GM18861 (cell line): ENCODE data around the gene LRRK1.
A peak's percentile ranks its signal among the peaks of the same experiment; 100 is the strongest.

ENCODE experiments used
- ATAC-seq: cut with Tn5 transposase; IDR thresholded peaks from one replicate; pipeline ENCODE4 v1.9.1; 2021; ENCODE audit not compliant: unreplicated experiment

LRRK1 gene

DNA sequence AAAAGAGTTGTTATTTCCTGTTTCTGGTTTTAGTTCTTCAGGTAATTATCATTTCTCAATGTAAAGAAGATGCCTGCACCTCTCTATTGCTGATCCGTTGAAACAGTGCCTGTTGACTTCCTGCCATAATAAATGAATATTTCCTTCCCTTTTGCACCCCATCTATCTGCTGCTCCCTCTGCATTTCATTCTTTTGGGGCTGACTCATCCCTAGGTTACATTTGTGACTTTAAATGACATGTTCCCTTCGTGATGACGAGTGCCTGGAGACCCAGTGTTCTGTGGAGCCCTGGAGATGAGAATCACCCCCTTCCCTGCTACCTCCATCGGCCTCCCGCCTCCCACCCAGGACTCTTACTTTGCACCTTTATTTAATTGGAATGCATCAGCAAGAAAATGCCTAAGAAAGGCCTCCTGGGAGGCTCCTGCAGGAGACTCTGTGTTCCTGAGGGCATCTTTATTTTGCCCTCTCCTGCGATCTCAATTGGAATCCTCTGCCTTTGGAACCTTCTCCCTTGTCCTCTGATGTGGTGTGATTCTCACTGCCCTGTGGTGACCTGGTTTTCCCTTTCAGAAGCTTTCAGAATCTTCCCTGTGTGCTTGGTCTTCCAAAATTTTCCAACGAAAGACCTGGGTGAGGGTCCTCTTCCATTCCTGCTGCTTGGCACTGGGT lies 13.7 kb downstream of the LRRK1 start:
- ATAC-seq = no peak

DNA sequence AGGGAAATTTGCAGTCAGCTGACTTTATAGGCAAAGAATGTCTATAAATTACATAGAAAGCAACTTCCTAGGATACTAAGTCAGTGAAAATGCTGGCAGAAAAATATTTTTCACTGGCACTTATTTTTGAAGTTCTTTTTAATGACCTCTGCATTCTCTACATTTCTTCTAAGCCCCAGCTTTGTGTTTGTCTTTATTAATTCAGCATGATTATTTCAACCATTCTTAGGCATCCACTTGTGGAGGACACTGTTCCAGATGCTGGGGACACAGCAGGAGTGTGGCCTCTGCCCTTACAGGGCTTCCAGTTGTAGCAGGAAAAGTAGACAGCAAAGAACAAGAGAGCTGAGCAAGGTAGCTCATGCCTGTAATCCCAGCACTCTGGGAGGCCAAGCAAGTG lies 15.0 kb downstream of the LRRK1 start:
- ATAC-seq = no peak

DNA sequence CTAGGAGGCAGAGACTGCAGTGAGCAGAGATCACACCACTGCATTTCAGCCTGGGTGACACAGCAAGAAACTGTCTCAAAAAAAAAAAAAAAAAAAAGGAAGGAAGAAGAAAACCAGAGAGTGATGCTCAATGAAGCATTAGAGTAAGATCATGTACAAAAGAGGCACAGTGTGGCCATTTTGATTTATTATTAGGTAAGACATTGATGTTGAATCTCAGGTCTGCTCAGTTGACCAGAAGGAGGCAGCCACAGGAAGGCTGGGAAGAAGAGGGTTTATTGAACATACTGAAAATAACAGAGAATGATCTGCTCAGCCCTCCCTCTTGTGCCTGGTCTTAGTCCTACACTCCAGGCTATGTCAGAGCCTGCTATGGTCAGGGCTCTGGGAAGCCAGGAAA lies 15.6 kb downstream of the LRRK1 start:
- no peak for ATAC-seq

DNA sequence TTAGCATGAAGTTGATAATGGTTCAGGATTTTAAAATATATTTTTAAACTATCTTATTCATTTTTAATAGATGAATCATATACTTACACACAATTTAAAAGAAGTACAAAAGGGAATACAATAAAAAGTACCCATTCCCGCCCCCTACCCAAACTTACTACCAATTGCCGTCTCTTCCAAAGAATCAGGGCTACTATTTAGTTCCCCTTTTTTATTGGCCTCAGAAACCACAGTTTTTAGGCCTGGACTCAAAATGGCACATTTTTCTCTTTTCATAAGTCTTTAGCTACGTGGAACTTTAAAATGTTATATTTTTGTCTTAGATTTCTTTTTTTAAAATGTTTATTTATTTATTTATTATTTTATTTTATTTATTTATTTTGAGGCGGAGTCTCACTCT lies 18.0 kb downstream of the LRRK1 start:
- ATAC-seq = no peak

DNA sequence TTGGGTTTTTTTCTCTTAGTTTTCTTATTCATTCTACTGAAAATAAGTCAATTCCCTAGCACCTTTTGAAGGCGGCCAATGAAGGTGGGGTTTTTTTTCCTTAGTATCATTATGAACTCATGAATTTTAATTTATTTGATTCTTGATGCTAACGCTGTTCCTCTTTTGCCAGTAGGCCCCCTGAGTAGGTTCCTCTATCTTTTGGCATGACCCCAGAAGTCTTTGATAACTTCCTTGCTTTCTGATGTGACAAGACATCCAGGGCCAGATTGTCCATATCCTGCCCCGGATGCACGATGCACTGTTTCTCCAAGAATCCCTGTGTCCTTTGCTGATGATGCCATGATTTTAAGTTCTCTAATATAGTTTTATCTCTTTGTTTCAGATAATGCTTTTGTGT lies 20.6 kb downstream of the LRRK1 start:
- no peak for ATAC-seq

DNA sequence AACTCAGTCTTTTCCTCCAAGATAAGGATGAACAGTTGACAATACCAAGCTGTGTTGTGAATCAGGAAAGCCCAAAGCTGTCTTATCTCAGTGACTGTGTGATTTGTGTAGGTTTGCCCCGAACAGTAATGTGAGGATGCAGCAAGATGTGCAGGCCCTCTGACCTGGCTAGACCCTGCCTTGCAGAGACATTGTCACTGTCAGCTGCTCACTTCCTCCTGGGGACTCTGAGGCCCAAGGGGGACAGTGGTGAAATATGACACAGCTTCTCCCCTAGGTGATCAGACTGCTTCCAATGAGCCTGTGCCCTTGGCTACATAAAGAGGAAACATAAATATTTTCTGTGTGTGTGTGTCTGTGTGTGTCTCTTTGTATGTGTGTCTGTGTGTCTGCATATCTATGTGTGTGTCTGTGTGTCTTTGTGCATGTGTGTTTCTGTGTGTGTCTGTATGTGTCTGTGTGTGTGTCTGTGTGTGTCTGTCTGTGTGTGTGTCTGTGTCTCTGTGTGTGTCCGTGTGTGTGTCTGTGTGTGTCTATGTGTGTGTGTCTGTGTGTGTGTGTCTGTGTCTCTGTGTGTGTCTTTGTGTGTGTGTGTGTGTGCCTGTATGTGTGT lies 21.7 kb downstream of the LRRK1 start:
- ATAC-seq = peak; percentile 71

DNA sequence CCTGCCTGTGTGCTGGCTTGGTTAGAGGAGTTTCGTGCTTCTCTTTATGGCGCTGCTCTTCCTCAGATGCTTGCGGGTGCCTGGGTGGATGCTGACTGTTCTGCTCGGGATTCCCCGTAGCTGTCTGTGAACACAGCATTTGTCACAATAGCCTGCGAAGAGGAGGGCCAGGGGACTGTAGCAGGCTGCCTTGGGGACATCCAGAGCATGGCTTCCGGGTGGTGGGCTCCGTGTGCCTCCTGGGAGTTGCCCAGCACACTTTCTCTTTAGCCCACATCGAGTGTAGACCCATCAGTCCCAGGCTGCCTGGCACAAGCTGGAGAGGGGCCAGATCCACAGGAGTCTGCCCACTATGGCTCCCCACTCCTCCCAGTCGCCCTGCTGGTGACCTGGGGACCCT lies 22.4 kb downstream of the LRRK1 start:
- ATAC-seq = peak; percentile 40

DNA sequence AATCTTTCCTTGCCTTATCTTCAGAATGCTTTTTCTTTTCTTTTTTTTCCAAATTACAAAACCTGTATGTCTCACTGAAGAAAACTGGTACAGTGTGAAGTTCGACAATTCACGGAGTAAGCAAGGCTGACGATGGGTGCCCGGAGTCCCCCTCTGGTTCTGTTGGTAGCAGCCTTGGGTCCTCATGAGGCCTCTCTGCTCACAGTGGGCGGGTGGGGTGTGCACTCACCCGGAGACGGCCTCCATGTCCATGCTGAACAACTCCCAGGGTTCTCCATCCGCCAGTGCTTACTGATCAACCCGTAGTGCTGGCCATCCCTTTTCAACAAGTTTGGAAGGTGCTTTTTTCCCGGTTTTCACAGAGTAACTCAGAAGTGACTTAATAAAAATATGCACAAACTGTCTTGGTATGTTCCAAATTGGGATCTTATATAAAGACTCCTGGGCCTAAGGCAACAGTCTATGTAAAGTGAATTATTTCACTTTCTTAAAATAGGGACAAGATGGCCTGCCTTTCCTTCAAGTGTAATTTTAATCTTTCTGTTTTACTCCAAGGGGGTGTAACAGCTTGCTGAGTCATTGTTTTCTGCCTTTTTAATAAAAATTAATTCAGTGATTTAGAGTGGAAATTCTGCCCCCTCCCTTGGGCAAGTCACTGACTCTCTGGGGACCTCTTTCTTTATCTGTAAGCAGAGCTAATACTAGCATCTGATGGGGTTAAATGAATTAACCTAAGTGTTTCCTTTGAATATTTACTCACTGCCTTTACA lies 23.7 kb downstream of the LRRK1 start:
- ATAC-seq = no peak

DNA sequence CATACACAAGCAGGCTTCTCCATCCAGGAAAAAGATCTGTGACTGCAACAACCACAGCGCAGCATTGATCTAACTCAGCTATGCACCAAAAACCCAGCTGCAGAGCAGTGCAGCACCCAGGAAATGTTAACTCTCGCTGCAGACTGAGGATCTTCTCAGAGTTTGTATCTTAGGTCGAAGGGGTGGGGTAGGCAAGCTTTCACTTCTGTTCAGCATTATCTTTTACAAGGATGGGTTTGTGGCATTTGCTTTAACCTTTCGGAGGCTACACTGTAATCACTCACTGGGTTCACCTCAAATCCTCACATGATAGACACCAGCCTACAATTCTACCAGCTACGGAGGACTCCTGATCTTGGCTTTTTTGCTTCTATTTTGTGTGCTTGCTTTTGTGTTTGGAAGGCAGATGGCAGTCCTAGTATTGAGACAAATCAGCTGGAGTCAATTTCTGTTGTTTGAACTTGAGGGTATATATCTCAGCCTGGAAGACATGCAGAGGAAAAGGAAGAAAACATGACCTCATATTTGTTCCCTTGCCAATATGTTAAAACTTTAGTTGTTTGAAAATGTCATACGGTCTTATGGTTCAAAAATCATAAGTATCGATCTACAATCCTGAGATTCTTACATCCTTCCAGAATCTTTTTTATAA lies 25.2 kb downstream of the LRRK1 start:
- no peak for ATAC-seq

DNA sequence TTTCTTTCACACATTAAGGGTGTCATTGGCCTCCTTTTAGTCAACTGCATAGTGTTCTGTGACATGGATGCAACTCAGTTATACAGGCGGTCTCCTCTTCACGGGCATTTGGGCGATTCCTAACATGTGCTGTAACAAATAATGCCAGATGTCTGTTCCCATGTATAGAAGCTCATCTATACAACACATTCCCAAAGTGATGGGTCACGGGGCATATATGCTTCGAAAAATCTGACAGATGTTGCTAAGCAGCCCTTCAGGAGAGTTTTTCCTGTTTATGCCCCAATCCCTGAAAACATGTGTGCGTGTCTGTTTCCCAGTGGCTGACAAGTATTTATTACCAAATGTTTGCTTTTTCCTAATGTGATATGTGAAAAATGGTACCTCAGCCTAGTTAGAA lies 25.8 kb downstream of the LRRK1 start:
- ATAC-seq = no peak

DNA sequence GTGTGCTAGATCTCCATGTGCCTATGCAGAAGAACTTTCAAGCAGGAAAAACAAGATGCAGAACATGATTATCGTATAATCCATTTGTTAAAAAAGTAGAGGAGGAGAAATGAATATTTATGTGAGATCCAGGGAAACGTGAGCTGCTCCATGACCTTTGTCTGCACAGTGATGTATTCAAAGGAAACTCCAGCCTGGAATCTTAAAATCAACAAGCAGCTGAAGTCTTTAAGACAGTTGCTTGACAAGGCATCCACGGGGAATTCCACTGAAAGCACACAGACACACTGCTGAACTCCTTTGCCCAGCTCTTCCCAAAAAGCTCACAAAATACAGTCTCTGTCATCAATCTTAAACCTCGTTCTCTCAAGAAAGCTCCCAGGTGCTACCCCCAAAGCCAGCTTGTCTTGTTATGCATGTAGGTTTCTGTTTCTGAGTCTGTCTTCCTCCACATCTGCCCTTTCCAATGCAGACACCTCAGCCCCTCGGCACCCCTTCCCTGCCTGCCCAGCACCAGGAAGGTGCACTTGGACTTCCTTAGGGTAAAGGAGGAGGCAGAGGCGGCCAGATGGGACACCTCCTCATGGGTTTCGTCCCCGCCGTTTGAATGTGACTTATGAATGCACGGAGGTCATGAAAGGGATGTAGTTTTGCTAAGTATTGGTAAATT lies 28.7 kb downstream of the LRRK1 start:
- ATAC-seq = no peak

DNA sequence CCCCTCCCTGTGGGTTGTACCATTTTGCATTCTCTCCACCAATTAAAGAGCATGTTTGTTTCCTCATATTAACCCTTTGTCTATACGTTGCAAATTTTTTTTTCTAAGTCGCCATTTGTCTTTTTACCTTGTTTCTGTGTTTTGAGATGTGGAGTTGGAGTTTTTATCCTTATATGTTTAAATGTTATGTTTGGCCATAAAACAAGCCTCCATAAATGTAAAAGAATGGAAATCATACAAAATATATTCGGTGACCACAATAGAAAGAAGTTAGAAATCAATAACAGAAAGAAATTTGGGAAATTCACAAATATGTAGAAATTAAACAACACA lies 29.2 kb downstream of the LRRK1 start:
- ATAC-seq = no peak

DNA sequence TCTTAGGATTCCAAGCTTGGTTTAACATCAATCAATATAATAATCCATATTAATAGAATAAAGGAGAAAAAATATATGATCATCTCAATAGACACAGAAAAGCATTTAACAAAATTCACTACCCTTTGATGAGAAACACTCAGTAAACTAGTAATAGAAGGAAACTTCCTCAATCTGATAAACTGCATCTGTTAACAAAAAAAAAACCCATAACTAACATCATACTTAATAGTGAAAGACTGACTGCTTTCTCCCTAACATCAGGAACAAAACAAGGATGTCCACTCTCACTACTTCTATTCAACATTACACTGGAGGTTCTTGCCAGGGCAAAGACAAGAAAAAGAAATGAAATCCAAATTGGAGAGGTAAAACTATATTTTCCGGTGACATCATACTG lies 30.5 kb downstream of the LRRK1 start:
- no peak for ATAC-seq

DNA sequence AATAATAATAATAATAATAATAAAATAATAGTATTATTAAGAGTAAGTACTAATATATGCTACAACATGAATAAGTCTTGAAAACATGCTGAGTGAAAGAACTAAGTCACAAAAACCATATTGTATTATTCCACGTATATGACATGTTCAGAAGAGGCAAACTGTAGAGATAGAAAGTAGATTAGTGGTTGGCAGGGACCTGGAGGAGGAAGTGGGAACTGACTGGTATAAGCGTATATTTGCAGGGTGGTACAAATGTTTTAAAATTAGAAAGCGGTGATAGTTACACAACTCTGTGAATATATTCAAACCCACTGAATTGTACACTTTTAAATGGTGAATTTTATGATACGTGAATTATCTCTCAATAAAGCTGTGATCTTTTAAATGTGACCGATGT lies 32.8 kb downstream of the LRRK1 start:
- no peak for ATAC-seq

DNA sequence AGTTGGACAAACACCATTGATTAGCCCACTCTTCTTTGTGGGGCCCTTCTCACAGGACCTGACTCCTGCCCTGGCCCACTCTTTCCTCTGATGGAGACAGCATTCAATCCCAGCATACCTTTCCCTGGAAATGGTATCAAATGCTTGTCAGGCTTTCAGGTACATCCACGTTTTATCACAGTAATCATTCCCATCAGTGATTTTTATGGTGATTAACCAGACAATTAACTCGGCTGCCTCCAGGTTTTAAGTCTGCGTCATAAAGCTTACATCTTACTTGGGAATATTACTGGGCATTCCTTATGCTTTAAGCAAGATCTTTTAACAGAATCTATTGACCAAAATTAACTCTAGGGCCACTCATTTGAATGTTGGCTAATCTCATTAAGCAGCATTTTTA lies 33.4 kb downstream of the LRRK1 start:
- no peak for ATAC-seq

DNA sequence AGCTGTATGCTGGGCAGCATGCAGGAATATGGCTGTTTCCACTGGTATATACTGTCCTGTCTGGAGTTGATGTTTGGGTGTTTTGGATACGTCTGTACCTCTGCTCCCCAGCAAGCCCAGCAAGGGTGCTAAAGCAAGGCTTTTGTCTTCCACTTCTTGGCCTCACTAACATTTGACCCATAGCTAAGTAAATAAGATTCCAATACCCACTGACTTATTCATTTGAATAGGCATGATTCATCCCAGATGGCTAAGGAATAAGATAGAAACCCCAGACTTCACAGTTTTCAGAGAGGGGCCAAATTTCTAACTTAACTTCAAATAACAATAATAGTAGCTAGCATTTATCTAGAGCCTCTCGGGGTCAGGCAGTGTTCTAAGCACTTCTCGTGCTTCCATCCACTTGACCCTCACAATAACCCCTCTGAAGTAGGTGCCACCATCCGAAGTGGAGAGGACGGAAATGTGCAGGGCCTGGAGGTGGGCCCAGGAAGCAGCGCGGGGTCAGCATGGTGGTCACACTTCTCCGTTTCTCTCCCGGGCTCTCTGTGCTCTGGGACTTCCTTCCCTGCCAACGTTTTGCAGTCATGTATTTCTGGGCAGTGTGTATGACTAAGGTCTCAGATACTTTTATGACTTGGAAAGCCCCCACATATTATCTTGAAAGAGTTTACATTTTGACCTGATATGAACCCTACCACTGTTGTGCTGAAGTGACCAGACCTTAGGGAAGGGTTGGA lies 39.3 kb downstream of the LRRK1 start:
- ATAC-seq = no peak

DNA sequence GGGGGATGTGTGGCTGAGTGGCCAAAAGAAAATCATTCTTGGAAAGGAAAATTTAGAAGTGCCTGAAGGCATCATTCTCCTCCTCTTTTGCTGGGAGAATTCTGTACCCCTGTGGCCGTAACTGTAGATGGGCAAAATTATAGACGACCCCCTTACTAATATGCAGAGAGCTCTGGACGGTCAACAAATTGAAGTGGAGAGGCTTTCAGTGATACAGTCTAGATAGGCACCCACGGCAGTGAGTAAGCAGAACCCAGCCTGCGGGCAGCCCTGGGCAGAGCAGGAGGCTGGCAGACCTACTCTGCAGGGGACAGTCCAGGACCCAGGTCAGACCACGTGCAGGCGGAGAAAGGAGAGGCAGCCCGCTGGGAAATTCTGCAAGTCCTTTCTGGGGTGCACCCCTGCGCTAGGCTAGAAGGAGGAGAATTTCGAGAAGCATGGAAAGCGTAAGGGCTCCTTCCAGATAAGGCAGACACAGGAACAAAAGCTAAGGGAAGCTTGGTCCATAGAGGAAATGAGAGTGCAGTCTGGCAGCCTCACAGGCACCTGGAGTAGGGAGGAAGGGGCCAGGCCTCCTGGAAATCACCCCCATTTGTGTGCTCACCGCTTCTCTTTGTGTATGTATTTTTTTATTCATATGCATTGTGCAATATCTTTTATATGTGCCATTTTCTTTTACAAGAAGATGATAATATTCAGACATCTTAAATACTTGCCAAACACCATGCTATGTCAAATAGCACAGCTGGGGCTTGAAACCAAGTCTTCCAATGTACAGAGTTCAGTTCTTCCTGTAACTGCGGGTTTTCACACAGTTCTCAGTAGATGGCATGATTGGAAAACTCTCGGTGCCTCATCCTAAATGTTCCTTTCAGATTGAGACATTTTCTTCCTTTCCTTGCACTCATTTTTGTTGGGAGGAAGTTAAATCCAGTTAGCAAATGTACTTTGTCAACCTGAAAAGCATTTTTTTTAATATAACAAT lies 40.2 kb downstream of the LRRK1 start:
- no peak for ATAC-seq

DNA sequence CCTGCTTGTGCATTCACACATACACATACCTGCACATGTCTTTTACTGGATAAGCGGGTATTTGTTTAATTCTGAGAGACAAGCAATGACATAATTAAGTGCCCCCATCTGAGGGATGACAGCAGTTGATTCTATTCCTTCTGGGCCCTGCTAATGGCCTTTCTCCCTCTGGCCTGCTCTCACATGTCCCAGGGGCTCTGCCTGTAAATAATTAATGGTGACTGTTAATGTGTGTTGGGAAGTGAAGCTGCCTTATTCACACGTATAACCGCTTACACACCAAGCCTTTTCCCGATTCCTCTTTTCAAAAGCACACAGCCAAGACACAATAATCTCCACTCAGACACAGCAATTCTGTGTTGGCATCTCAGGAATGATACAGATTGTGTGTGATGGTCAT lies 47.8 kb downstream of the LRRK1 start:
- ATAC-seq = peak; percentile 85
